ENCODE measurements around the gene ROR1. TPM values are rescaled to one million over a fixed set of nuclear protein-coding genes. Genes with fewer than 3 reads are reported as not detected.

ROR1 gene
- total RNA-seq, 1 donor: under 0.01 TPM

DNA sequence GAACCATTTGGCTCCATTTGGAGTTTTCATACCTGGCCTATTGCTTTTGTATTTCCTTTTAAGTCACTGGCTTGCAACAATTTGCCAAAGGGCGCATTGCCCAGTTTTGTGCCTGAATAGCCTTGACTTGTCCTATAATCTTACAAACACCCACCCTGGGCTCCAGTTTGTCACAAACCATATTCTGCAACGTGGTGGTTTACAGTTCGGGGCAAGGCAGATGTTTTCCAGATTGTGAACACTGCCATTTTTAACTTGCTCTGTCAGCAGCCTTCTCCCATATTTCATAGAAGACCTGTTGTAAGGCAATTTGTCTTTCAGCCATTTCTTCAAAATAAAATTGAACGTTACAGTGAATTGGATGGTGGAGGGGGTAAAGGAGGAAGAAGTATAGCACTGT lies 376.4 kb downstream of the ROR1 start:
- DNase-seq (ENCODE audit: low read depth in 2 of 3, low spot score in 2 of 3): no peak

DNA sequence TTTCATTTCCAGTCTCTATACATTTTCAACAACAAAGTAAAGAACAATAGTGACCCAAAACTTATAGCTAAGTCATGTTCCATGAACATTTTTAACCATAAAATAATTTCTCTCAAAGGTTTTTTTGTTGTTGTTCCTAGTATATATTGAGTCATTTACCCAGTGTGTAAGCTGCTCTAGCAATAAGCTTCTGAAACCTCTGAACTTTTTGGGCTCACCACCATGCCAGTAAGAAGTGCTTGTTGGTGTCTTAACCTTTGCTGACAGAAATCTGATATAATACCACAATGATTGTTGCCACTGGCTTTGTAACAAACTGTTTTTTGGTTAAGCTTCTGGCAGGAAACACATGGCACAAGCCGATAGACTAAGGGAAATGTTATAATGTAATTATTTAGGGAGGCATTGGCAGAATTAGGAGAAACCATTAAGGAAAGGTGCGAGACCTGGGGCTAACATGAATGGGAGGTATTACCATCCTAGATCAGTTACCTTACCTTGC lies 377.0 kb downstream of the ROR1 start:
- DNase-seq (ENCODE audit: low read depth in 2 of 3, low spot score in 2 of 3): peak in 2 of 3 donors; percentile 26 to 74

DNA sequence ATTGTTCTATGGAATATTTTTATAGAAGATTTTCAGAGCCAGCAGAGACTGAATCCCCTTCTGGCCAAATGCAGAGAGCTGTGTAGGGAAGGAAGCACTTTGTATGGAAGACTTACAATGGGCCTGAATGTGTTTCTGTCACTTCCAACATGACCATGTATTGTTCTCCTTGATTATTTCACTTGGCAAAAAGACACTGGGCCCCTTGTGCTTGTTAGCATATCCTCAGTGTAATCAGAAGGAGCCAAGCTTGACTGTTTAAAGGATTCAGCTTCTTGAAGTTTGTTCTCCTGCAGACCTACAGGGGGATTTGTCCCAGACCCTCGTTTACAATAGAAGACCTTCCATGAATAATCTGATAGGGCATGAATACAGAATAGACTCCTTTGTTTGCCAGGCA lies 381.5 kb downstream of the ROR1 start:
- no peak for DNase-seq (ENCODE audit: low read depth in 2 of 3, low spot score in 2 of 3)

DNA sequence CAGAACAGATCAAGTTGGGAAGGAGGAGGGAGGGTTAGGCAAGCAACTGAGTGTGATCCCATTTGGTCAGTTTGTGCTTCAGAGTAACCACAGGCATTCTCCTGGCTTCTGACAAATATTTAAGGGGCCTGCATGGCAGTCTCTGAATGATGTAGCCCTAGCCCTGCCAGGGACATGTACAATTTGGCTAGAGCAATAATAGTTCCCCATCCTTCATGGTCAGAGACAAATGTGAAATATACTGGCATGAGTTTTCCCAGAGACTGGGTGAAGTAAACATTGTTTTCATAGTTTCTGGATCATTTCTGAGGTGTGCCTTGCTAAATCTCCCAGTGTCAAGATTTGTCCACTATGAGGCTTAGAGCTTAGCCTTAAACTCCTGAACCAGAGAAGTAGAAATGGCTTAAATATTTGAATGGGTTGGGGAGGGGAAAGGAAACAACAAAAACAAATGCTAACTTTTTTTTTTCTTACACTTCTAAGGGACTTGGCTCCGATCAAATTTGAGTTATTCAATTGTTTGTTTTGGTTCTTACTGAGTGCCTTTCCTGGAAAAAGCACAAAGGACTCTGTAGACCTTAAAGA lies 387.6 kb downstream of the ROR1 start:
- no peak for DNase-seq (ENCODE audit: low read depth in 2 of 3, low spot score in 2 of 3)

DNA sequence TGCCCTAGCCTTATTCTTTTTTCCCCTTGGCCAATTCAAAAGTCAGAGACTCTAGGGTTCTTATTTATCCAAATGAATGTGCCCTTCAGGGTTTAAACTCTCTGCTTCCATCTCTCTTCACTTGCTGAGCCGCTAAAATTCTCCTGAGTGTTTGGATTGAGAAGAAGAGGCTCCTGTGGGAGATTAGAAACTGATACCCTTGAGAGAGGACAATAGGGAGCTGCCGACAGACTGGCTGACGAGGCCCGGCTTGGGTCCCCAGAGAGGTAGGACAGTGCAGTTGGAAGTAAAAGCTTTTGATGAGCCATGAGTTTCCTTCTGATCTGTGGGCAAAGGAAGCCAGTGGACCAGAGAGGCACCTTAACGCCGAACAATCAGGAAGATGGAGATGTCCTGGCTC lies 388.3 kb downstream of the ROR1 start:
- DNase-seq (ENCODE audit: low read depth in 2 of 3, low spot score in 2 of 3): no peak

DNA sequence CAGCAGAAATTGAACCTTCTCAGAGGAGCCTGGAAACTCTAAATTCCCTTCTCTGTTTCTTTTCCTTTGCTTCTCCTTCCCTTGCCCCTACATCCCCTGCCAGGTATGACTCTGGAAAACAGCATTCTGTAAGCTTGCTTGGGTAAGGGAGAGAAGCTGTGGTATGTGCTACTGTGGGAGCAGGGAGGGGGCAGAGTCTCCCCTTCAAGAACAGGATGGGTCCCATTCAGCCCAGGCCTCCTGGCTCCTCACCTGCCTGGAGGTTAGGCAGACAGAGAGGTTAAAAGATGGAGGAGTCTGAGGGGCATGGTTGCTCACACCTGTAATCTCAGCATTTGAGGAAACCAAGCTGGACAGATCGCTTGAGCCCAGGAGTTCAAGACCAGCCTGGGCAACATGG lies 389.0 kb downstream of the ROR1 start:
- no peak for DNase-seq (ENCODE audit: low read depth in 2 of 3, low spot score in 2 of 3)

DNA sequence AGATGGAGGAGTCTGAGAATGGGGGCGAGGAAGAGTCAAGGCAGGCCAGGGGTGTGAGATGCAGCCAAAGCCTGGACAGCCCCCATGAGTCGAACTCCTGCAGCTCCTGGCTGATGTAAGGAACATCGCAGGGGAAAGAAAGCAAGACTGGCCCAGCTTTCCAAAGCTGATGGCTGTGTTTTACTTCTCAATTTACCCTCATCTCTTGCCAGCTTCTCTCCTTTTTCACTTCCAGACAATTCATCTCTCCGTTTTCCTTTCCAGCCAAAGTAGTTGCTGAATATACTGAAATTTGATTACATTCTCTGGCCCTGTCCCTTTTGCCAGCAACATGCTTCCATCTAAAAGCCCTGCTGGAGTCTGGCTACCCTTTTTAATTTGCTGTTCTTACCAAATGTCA lies 389.6 kb downstream of the ROR1 start:
- DNase-seq (ENCODE audit: low read depth in 2 of 3, low spot score in 2 of 3): no peak

DNA sequence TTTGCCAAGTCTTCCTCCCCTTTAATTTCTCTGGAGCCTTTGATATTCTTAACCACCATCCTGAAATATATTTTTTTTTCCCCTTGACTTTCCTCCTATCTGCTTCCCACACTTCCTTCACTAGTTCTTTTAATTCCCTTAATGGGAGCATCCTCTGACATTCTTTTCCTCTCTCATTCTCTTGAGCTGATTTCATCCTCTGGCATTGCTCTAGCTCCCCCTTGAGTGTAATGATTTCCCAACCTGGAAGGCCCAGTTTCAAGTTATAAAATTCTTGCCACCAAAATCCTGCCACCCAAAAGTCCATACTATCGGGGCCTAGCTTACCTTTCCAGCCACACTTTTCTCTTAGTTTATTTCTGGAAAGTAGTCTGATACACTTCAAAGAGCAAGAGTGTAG lies 390.2 kb downstream of the ROR1 start:
- DNase-seq (ENCODE audit: low read depth in 2 of 3, low spot score in 2 of 3): no peak

DNA sequence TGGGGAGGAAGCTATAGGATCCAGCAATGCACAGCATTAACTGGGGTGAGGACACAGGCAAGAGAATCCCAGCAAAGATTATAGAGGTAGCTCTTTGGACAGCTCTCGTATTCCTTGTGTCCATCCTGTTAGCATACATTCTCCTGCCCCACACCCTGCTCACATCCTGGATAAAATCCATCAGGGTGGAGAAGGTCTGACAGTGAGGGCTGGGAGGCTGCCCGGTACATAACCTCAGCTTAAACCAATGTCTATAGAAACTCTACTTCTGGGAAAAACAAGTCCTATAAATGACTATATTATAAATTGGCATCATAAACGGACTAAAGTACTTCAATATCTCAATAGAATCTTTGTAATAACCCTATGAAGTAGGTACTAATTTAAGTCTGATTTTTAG lies 392.8 kb downstream of the ROR1 start:
- DNase-seq (ENCODE audit: low read depth in 2 of 3, low spot score in 2 of 3): no peak

DNA sequence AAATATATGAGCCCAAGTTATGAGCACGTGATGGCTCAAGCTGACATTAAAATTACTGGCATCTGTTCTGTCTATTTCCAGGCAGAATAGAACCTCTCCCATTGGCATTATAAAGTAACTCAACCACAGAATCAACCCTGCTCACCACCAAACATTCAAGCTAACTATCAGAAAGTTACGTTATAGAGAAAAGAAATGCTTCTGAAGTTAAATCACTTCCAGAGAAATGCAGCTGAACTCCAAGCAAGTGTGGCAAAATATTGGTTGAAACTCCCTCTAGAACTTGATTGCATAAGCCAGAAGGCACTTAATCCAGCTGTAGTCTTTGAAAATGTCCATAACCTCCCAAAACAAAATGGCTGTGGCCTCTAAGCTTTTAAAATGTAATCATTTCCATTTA lies 393.4 kb downstream of the ROR1 start:
- DNase-seq (ENCODE audit: low read depth in 2 of 3, low spot score in 2 of 3): no peak

DNA sequence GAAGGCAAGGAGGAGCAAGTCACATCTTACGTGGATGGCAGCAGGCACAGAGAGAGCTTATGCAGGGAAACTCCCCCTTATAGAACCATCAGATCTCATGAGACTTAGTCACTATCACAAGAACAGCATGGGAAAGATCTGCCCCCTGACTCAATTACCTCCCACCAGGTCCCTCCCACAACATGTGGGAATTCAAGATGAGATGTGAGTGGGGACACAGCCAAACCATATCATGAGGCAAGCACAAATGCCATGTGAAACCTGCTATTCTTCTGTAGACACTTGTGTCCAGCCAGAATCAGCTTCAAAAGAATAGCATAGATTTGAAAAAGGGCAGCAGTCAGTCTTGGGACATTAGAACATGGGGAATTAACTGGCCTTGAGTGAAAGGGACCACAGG lies 397.4 kb downstream of the ROR1 start:
- no peak for DNase-seq (ENCODE audit: low read depth in 2 of 3, low spot score in 2 of 3)

DNA sequence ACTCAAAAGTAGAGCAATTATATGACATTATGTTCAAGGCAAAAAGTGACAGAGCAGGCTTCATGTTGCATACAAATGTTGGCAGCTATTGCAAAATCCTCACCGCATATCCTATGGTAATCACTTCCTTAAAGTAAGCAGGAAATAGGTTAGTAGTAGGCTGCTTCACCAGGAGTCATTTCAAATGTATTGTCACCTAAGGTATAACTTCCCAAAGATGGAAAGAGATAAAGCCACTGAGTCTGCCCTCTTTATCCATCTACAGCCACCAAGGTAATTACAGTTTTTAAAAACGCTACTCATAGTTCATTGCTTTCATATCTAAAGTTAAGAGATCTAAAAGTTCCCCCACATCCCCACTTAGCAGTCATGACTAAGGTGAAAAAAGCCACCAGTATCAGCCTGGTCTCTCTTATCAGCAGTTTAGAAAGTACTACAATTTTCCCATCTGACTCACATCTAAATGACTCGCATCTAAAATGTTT lies 398.0 kb downstream of the ROR1 start:
- peak in 2 of 3 donors; percentile 22 to 55 for DNase-seq (ENCODE audit: low read depth in 2 of 3, low spot score in 2 of 3)

DNA sequence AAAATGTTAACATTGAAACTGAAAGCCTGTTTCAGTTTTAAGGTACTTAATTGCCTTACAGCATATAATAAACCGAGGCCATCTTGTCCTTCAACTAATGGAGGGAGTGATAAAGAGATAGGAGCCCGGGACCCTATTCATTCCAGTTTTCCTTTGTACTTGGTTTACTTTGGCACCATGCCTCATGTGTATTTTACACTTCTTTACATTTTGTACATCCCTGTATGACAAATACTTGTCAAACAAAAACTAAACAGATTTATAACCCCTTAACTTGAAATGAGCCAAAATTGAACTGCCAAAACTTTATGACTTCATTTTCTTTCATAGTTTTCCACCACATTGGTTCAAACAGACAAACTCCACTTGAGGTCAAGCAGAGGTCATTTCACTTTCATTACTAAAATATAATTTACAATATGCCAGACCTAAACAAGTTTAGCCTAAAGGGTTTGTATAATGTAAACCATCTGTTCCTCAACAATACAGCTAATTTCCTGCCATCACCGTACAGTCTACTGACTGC lies 398.7 kb downstream of the ROR1 start:
- DNase-seq (ENCODE audit: low read depth in 2 of 3, low spot score in 2 of 3): no peak

DNA sequence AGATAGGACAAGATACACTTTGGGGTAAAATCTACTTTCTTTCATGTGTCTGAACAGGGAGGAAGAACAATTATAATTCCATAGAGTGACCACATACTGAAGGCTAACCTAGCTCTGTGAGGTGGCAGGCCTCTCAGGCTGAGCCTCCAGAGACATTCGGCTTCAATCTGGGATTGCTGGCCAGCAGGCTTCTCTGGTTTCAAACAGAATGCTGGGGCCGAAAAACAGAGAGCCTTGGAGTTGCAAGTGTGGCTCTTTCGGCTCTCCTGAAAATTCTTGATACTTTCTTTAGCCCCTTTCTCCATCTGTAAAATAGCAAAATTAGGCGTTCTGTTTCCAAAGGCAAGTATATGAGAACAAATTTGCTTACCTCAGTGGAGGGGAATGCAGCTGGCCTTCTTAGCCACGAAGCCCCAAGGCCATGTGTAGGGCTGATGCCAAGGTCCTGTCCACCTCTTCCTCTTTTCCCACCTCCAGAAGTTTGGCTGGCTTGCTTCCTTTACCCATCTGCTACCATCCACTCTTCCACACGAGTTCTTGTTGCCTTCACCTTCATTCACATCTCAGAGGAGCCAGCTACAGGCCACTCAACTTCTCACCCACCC lies 399.6 kb downstream of the ROR1 start:
- DNase-seq (ENCODE audit: low read depth in 2 of 3, low spot score in 2 of 3): no peak

DNA sequence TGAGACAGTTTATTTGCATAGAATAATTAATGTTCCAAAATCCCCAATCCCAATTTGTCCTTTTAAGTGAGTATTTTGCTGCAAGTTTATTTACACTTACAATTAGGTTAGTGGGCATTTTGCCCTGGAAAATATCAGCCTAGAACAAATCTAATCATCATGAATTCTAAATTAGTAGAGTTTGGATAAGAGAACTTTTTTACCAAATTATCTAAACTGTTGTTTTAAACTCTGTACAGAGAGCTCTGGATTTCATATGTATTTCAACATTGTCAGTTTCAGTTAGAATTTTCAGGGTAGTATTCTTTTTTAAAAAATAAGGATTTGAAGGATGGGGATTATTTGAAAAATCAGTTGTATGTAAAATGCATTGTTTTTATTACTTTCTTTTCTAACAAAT lies 401.8 kb downstream of the ROR1 start:
- no peak for DNase-seq (ENCODE audit: low read depth in 2 of 3, low spot score in 2 of 3)

DNA sequence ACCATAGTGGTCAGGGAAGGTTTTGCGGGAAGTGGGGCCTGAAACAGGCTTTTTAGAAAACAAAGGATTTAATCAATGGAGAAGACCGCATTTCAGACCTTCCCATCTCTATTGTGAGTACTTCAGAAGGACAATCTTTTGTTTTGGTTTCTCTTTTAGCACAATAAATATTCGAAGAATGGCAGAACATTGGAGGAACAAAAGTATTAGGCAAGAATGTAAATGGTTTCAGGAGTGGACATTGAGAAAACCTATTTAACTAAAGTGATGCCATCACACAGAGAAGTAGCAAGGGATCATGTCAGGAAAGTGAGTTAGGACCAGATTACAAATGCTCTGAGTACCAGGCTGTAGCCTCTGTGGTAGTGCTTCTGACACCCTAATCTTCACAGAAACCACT lies 402.8 kb downstream of the ROR1 start:
- DNase-seq (ENCODE audit: low read depth in 2 of 3, low spot score in 2 of 3): no peak

DNA sequence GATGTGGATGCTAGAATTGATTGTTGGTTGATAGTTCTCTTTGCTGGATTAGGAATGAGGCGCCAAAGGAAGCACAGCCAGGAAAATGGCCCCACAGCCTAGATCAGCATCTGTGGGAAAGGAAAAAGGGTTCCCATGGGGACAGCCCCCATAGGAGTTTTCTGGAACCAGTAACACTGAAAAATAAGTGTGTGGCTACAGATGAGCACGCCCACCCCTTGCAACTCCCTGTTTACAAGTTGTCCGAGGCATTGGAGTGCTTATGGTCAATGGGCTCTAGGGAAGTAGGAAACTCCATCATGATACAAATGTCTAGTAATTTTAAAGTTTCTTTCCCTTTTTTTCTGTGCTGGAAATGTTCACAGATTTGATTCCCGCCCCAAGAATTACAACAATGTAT lies 405.8 kb downstream of the ROR1 start:
- no peak for DNase-seq (ENCODE audit: low read depth in 2 of 3, low spot score in 2 of 3)

DNA sequence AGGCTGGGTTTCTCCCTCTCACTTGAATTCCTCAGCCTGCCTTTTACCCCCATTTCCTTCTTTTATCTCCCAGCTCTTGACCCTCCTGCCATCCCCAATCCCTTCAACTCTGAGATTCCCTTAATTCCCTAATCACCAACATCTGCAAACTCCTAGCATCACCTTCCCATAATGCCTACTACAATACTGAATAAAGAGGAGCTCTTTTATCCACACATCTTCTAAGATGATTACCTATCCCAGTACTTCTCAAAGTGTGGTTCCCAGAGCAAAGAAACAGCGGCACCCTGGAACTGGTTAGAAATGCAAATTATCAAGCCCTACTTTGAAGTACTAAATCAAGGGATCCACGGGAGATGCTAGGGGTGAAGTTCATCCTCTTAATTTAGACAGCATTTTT lies 408.4 kb downstream of the ROR1 start:
- DNase-seq (ENCODE audit: low read depth in 2 of 3, low spot score in 2 of 3): no peak

DNA sequence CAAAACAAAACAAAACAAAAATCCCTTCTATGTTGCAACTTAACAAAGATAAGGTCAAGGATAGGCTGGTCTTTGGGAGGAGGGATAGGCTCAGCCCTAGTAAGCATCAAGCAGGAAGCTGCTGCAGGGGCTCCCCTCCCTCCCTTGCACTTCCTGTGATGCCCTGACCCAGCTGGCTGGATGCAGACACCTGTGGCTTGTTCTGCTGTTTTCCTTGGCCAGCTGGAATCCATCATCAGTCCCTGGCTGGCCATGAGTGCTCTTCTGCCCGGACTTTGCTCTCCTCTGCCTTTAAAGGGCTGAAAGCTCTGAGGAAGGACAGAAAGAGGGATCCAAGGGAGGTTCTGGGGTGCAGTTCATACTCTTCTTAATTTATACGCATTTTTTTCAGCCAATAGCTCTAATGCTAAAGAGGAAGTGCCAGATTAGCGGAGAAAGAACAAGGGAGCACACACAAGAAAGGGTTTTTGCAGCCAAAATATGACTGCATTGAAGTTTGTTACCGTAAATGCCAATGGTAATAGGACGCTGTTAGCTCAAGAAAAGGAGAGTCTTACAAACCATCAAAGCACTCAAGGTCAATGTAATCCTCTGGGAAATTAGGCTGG lies 409.7 kb downstream of the ROR1 start:
- peak in 1 of 3 donors; percentile 17 for DNase-seq (ENCODE audit: low read depth in 2 of 3, low spot score in 2 of 3)

DNA sequence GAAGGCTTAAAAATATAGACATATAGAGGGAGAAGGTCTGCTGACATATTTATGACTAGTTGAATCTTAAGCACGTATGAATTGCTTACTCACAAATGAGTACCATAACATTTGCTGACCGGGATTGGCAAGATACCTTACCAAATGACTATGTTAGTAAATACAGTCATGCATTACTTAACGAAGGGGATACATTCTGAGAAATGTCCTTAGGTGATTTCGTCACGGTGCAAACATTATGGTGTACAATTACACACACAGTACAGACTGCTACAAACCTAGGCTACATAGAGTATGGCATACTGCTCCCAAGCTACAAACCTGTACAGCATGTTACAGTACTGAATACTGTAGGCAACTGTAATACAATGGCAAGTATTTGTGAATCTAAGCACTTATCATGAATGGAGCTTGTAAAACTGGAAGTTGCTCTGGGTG lies 410.2 kb downstream of the ROR1 start:
- DNase-seq (ENCODE audit: low read depth in 2 of 3, low spot score in 2 of 3): no peak

DNA sequence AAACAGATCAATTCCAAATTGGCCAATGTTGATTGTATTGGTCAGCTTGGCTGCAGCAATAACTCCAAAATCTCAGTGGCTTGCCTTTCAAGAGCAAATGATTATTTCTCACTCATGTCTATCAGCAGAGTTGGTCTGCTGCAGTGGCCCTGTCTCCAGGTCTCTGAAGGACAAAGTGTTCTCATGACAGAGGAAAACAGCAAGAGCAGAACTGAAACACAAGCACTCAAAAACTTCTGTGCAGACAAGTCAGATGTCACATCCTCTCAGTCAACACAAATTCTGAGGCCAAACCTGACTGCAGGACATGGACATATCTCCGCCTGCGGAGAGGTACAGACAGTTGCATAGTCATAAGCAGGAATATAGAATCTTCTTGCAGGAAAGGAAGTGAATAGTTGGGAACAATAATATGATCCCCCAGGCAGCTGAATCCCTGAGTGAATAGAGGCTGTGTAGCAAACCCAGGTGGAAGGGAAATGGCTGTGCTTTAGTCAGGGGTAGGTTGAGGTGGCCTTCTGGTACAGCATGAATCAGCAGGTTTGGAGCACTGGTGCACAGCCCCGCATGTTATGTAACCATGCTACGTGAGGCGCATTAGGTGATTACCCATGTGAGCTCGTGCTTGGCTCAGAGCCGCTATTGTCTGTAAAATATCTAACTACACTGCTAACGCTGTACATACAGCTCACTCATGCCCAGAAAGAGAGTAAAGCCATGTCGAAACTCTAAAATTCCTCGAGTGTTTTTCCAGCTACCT lies 412.5 kb downstream of the ROR1 start:
- DNase-seq (ENCODE audit: low read depth in 2 of 3, low spot score in 2 of 3): no peak

All from hematopoietic multipotent progenitor cell (in vitro differentiated cells).